ENCODE data around the gene PLA2G6.
A peak's percentile ranks its signal among the peaks of the same experiment; 100 is the strongest.

The PLA2G6 gene

GRCh38 chr22:38203090-38203810, 21.6 kb upstream of the PLA2G6 start:
- no peak for DNase-seq (ENCODE audit: extremely low read depth, low read depth)

GRCh38 chr22:38202437-38203089, 20.9 kb upstream of the PLA2G6 start:
- no peak for TF ChIP-seq CTCF (IDR thresholded peaks at IDR 0.05; ENCODE audit: low read depth, low read length)
- DNase-seq (ENCODE audit: extremely low read depth, low read depth): peak; percentile 88

More at GRCh38 chr22:38203090-38203810, 21.6 kb upstream of the PLA2G6 start:
- no peak for TF ChIP-seq CTCF (IDR thresholded peaks at IDR 0.05; ENCODE audit: low read depth, low read length)

GRCh38 chr22:38201711-38202436, 20.2 kb upstream of the PLA2G6 start, which contains the start of gene MAFF:
Gene MAFF (plus strand): TSS chr22:38201994. CDS start chr22:38213854, 11,860 bp downstream.
- TF ChIP-seq CTCF (IDR thresholded peaks at IDR 0.05; ENCODE audit: low read depth, low read length): no peak

GRCh38 chr22:38201371-38201710, 19.7 kb upstream of the PLA2G6 start:
- TF ChIP-seq CTCF (IDR thresholded peaks at IDR 0.05; ENCODE audit: low read depth, low read length): no peak
- no peak for DNase-seq (ENCODE audit: extremely low read depth, low read depth)

More at GRCh38 chr22:38201711-38202436, 20.2 kb upstream of the PLA2G6 start, which contains the start of gene MAFF:
- peak; percentile 95 for DNase-seq (ENCODE audit: extremely low read depth, low read depth)

GRCh38 chr22:38199826-38200559, 18.4 kb upstream of the PLA2G6 start:
- DNase-seq (ENCODE audit: extremely low read depth, low read depth): no peak
- TF ChIP-seq CTCF (IDR thresholded peaks at IDR 0.05; ENCODE audit: low read depth, low read length): no peak

GRCh38 chr22:38196791-38197419, 15.3 kb upstream of the PLA2G6 start:
- no peak for DNase-seq (ENCODE audit: extremely low read depth, low read depth)
- no peak for TF ChIP-seq CTCF (IDR thresholded peaks at IDR 0.05; ENCODE audit: low read depth, low read length)

Data from AG09319 (cell line).